Panc1 (cell line): ENCODE data around the gene PDPN.

Source experiments
- CTCF ChIP-seq: fragments of 450-650 bp; IDR thresholded peaks from 2 replicates; pipeline ENCODE4 v1.5.1; 2017; ENCODE audit warnings: mild to moderate bottlenecking
- POLR2AphosphoS5 ChIP-seq: IDR thresholded peaks from 2 replicates; pipeline ENCODE4 v1.6.1; 2012; ENCODE audit warnings: mild to moderate bottlenecking, low read depth, low read length, moderate library complexity
- TCF7L2 ChIP-seq: IDR thresholded peaks from 2 replicates; pipeline ENCODE4 v1.6.1; 2011; ENCODE audit warnings: mild to moderate bottlenecking, low read depth, low read length, inconsistent platforms

GRCh38 chr1:13577846-13578245 lies 5.8 kb upstream of the PDPN start:
- TF ChIP-seq POLR2AphosphoS5, result no peak
- TF ChIP-seq CTCF, result no peak
- TF ChIP-seq TCF7L2, result no peak
